OCI-LY3 (cell line): ENCODE data around the gene ADRA1B.
"Not testable (repeated sequence)": the region's sequence is repeated elsewhere in the genome, so short reads cannot be mapped to it uniquely, and the experiment has no call there.

Source experiments
- H2AFZ ChIP-seq: fragments of 200-600, 300-600 bp; shearing (Covaris generic); 2 replicates; pipeline ENCODE4 v1.6.0; 2014; ENCODE audit warnings: antibody characterized with exemption, low read depth, low read length
- H3K27ac ChIP-seq: fragments of 200-600, 300-600 bp; sonication (generic); 2 replicates; pipeline ENCODE4 v1.5.1; 2014; ENCODE audit warnings: mild to moderate bottlenecking, low read length, moderate library complexity, mixed read lengths
- H3K27me3 ChIP-seq: fragments of 200-600, 300-600 bp; sonication (generic); 2 replicates; pipeline ENCODE4 v1.6.1; 2014; ENCODE audit warnings: low read depth, low read length, mixed read lengths
- H3K36me3 ChIP-seq: fragments of 200-600, 300-600 bp; sonication (generic); replicated peaks from 2 replicates; pipeline ENCODE3; 2014; ENCODE audit warnings: low read depth, low read length, mixed read lengths
- H3K4me1 ChIP-seq: fragments of 300-600, 200-600 bp; sonication (generic); 2 replicates; pipeline ENCODE4 v1.6.1; 2014; ENCODE audit warnings: low read length, mixed read lengths
- H3K4me2 ChIP-seq: fragments of 200-600, 300-600 bp; sonication (generic); 2 replicates; pipeline ENCODE4 v1.6.1; 2014; ENCODE audit warnings: low read length, mixed read lengths
- H3K4me3 ChIP-seq: fragments of 300-600, 200-600 bp; sonication (generic); 2 replicates; pipeline ENCODE4 v1.5.1; 2014; ENCODE audit warnings: antibody characterized with exemption, mild to moderate bottlenecking, low read length, moderate library complexity
- H3K79me2 ChIP-seq: fragments of 300-600, 200-600 bp; shearing (Covaris generic); 2 replicates; pipeline ENCODE4 v1.6.1; 2014; ENCODE audit warnings: mild to moderate bottlenecking, low read length, mixed read lengths
- H3K9ac ChIP-seq: fragments of 300-600, 200-600 bp; shearing (Covaris generic); 2 replicates; pipeline ENCODE4 v1.6.0; 2014; ENCODE audit warnings: mild to moderate bottlenecking, low read length, moderate library complexity
- H3K9me3 ChIP-seq: fragments of 200-600, 300-600 bp; shearing (Covaris generic); 2 replicates; pipeline ENCODE4 v1.6.1; 2014; ENCODE audit warnings: low read length, mixed read lengths; ENCODE audit not compliant: insufficient read depth
- H4K20me1 ChIP-seq: fragments of 200-600, 300-600 bp; sonication (generic); 2 replicates; pipeline ENCODE4 v1.6.1; 2016; ENCODE audit warnings: low read length, mixed read lengths; ENCODE audit not compliant: insufficient read depth
- EZH2phosphoT487 ChIP-seq: fragments of 200-600 bp; shearing (Covaris generic); IDR thresholded peaks from 2 replicates; pipeline ENCODE4 v1.6.1; 2018; ENCODE audit warnings: antibody characterized with exemption, mixed run types, low read depth
- TF ChIP-seq, protein P1 (sequence below): fragments of 200-600, 300-600 bp; sonication (generic); IDR thresholded peaks from 2 replicates; pipeline ENCODE4 v1.5.1; 2014; ENCODE audit warnings: antibody characterized with exemption, low read length, low read depth

Gene ADRA1B

GRCh38 chr5:160008877-160009590 is 92.8 kb downstream of the ADRA1B start, which contains the start of gene TTC1:
Gene TTC1 (plus strand): TSS chr5:160009139. CDS start chr5:160010529, 1,390 bp downstream.
- peaks cover 5% of the 10 kb centered on the region for H3K36me3 ChIP-seq
- peak within 1 kb of the TSS; percentile 77 for H3K9ac ChIP-seq
- H3K27me3 ChIP-seq, result no peaks in the 10 kb centered on the region
- H3K4me3 ChIP-seq, result peak within 1 kb of the TSS; percentile 88
- no peaks in the 10 kb centered on the region for H3K9me3 ChIP-seq
- peak within 1 kb of the TSS; percentile 92 for H3K4me2 ChIP-seq
- peaks cover 29% of the 10 kb centered on the region for H3K79me2 ChIP-seq
- H3K27ac ChIP-seq, result peak within 1 kb of the TSS; percentile 26; the same call in 1 of the 2 replicates
- H2AFZ ChIP-seq, result peak within 1 kb of the TSS; percentile 76
- TF ChIP-seq EZH2phosphoT487, result no peak
- TF ChIP-seq, protein P1, sequence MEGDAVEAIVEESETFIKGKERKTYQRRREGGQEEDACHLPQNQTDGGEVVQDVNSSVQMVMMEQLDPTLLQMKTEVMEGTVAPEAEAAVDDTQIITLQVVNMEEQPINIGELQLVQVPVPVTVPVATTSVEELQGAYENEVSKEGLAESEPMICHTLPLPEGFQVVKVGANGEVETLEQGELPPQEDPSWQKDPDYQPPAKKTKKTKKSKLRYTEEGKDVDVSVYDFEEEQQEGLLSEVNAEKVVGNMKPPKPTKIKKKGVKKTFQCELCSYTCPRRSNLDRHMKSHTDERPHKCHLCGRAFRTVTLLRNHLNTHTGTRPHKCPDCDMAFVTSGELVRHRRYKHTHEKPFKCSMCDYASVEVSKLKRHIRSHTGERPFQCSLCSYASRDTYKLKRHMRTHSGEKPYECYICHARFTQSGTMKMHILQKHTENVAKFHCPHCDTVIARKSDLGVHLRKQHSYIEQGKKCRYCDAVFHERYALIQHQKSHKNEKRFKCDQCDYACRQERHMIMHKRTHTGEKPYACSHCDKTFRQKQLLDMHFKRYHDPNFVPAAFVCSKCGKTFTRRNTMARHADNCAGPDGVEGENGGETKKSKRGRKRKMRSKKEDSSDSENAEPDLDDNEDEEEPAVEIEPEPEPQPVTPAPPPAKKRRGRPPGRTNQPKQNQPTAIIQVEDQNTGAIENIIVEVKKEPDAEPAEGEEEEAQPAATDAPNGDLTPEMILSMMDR, result no peak
- 0 out of 2 replicates have a peak, but pooled peaks cover 8% of the 10 kb centered on the region for H3K4me1 ChIP-seq
- no peaks in the 10 kb centered on the region for H4K20me1 ChIP-seq

GRCh38 chr5:160009591-160009989 is 93.3 kb downstream of the ADRA1B start:
- no peaks in the 10 kb centered on the region for H4K20me1 ChIP-seq
- no peak overlapping the region for H2AFZ ChIP-seq
- H3K9me3 ChIP-seq, result no peaks in the 10 kb centered on the region
- 0 out of 2 replicates have a peak, but pooled peaks cover 8% of the 10 kb centered on the region for H3K4me1 ChIP-seq
- H3K79me2 ChIP-seq, result peaks cover 29% of the 10 kb centered on the region
- H3K4me2 ChIP-seq, result peak overlapping the region; percentile 92
- TF ChIP-seq EZH2phosphoT487, result no peak
- TF ChIP-seq, protein P1, result no peak
- H3K36me3 ChIP-seq, result peaks cover 5% of the 10 kb centered on the region
- H3K27ac ChIP-seq, result no peak overlapping the region
- peak overlapping the region; percentile 88 for H3K4me3 ChIP-seq
- H3K9ac ChIP-seq, result peak overlapping the region; percentile 77
- H3K27me3 ChIP-seq, result no peaks in the 10 kb centered on the region

DNA sequence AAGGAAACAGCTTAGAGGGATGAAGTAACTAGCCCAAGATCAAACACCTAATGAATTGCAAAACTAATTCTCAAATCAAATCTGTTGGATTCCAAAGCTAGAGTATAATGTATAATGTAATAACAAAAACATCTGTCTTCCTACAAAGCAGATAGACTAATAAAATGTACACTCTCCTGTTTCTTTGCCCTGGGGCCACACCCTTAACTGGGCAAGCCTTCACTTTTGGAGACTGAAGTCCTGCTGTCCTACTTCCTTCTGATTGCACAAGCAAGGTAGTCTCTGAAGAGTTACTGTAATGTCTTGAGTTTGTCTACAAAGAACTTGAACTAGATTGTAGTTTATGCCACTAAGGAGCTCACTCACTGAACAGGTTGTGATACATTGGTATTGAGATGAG is 95.2 kb downstream of the ADRA1B start:
- Histone ChIP-seq H3K4me2 (no peak overlapping the region), H3K27ac (no peak overlapping the region)

DNA sequence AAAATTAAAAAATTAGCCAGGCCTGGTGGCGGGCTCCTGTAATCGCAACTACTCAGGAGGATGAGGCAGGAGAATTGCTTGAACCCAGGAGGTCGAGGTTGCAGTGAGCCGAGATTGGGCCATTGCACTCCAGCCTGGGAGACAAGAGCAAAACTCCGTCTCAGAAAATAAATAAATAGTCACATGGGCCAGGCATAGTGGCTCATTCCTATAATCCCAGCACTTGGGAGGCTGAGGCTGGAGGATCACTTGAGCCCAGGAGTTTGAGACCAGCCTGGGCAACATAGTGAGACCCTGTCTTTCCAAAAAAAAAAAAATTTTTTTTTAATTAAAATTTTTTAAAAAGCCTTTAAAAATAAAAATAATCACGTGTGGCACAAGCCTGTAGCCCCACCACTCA is 97.9 kb downstream of the ADRA1B start:
- not testable (repeated sequence) for H3K4me2 ChIP-seq, H3K4me3 ChIP-seq, H3K27me3 ChIP-seq, H3K9ac ChIP-seq, H3K9me3 ChIP-seq, H4K20me1 ChIP-seq, H3K27ac ChIP-seq, H2AFZ ChIP-seq, H3K4me1 ChIP-seq
- Histone ChIP-seq H3K79me2 (peaks cover 26% of the 10 kb centered on the region), H3K36me3 (peaks cover 21% of the 10 kb centered on the region)

More for the DNA sequence above, 95.2 kb downstream of the ADRA1B start:
- Histone ChIP-seq H3K4me1 (0 out of 2 replicates have a peak, but pooled peaks cover 8% of the 10 kb centered on the region), H4K20me1 (no peaks in the 10 kb centered on the region), H3K79me2 (peaks cover 29% of the 10 kb centered on the region), H3K9me3 (no peaks in the 10 kb centered on the region), H3K9ac (no peak overlapping the region), H3K27me3 (no peaks in the 10 kb centered on the region), H3K4me3 (no peak overlapping the region), H3K36me3 (peaks cover 8% of the 10 kb centered on the region), H2AFZ (no peak overlapping the region)
- no peak for TF ChIP-seq EZH2phosphoT487
- TF ChIP-seq, protein P1, result no peak
